ENCODE results near the gene ACOT2.
"Not testable (repeated sequence)": the region's sequence is repeated elsewhere in the genome, so short reads cannot be mapped to it uniquely, and the experiment has no call there.

DNA sequence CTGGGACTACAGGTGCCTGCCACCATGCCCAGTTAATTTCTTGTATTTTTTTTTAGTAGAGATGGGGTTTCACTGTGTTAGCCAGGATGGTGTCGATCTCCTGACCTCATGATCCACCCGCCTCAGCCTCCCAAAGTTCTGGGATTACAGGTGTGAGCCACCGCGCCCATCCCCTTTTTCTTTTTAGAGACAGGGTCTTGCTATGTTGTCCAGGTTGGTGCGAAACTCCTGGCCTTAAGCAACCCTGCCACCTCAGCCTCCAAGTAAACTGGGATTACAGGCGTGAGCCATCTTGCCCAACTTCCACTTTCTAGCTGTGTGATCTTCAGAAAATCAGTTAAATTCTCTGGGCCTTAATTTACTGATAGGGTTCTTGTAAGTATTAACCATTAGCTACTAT, 2.1 kb upstream of the ACOT2 start:
- TF ChIP-seq, protein P1, sequence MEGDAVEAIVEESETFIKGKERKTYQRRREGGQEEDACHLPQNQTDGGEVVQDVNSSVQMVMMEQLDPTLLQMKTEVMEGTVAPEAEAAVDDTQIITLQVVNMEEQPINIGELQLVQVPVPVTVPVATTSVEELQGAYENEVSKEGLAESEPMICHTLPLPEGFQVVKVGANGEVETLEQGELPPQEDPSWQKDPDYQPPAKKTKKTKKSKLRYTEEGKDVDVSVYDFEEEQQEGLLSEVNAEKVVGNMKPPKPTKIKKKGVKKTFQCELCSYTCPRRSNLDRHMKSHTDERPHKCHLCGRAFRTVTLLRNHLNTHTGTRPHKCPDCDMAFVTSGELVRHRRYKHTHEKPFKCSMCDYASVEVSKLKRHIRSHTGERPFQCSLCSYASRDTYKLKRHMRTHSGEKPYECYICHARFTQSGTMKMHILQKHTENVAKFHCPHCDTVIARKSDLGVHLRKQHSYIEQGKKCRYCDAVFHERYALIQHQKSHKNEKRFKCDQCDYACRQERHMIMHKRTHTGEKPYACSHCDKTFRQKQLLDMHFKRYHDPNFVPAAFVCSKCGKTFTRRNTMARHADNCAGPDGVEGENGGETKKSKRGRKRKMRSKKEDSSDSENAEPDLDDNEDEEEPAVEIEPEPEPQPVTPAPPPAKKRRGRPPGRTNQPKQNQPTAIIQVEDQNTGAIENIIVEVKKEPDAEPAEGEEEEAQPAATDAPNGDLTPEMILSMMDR (IDR thresholded peaks at IDR 0.05) = not testable (repeated sequence)
- not testable (repeated sequence) for TF ChIP-seq POLR2A (IDR thresholded peaks at IDR 0.05)
